Esophagus muscularis mucosa (tissue), 3 donors: ENCODE data around the gene TMEM250.

Experiments
- CTCF ChIP-seq, 3 experiments: fragments of 200-600 bp in 2 of 3; fragments of 450-650 bp in 1 of 3; sonication (generic) in 2 of 3; IDR thresholded peaks; one replicate each; pipeline ENCODE4 v1.5.1; 2017 to 2019; ENCODE audit warnings: antibody characterized with exemption in 3 of 3, mild to moderate bottlenecking in 2 of 3, moderate library complexity in 1 of 3
- POLR2AphosphoS5 ChIP-seq, 2 donors: sonication (generic); formaldehyde crosslinking; IDR thresholded peaks; one replicate each; pipeline ENCODE4 v1.6.1; 2017; ENCODE audit warnings: antibody characterized with exemption in 2 of 2

GRCh38 chr9:136117291-136117915 is 1.3 kb downstream of the TMEM250 start:
- TF ChIP-seq CTCF (IDR thresholded peaks at IDR 0.05) = no peak
- TF ChIP-seq POLR2AphosphoS5 (IDR thresholded peaks at IDR 0.05) = no peak
